ENCODE data around the gene RALGAPA1.
"Not testable (repeated sequence)": the region's sequence is repeated elsewhere in the genome, so short reads cannot be mapped to it uniquely, and the experiment has no call there.

The RALGAPA1 gene

DNA sequence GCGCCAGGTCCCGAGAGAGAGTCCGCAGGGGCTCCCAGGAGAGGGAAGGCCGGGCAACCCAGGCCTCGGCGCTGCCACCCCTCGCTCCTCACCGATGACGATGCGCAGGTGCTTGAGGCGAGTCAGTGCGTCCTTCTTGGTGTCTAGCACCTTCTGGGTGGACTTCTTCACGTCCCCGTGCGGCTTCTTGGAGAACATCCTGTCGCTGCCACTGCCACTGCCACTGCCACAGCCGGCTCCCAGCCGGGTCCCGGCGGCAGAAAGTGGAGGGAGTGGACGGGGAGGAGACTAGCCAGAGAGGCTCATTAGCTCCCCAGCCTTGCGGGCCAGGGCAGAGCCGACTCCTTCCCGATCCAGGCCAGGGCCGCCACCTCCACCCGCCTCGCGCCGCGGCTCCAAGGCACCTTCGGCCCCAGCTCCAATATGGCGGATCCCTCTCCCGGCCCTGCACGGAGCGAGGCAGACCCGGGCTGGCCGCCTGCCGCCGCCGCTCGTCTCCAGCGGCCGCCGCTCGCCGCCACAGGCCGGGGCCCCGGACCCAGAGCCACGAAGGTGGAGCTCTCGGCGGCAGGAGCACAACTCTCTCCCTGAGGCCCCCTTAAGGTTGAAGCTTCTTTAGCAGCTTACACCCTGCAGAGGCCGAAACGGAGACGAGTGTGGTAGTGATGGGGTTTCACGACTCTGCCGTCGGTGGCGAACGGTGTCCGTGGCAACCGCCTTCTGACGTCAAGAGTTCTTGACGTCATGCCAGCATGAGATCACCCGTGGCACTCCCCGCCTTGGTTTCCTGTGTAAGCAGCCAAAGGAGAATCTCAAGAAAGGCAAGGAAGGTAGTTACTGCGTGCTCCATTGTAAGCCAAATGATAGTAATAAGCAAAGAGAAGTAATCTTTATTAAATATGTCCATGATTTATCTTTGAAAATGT, at the start of gene RALGAPA1:
Gene RALGAPA1 (minus strand): TSS at position 658 of the 926 bp plus-strand sequence. CDS start 460 bp downstream, at position 198.
- not testable (repeated sequence) for H3K4me1 ChIP-seq (ENCODE audit: insufficient read depth, low read length); H3K27me3 ChIP-seq (ENCODE audit: insufficient read depth, low read length); H3K9me3 ChIP-seq (ENCODE audit: insufficient read depth, low read depth, low read length); H3K27ac ChIP-seq (ENCODE audit: low read length); H3K36me3 ChIP-seq (ENCODE audit: insufficient read depth, low read depth, low read length)
- peak within 1 kb of the TSS; percentile 83 for H3K9ac ChIP-seq (ENCODE audit: low read depth, low read length)
- peak within 1 kb of the TSS; percentile 88 for H3K4me3 ChIP-seq (ENCODE audit: low read length)

DNA sequence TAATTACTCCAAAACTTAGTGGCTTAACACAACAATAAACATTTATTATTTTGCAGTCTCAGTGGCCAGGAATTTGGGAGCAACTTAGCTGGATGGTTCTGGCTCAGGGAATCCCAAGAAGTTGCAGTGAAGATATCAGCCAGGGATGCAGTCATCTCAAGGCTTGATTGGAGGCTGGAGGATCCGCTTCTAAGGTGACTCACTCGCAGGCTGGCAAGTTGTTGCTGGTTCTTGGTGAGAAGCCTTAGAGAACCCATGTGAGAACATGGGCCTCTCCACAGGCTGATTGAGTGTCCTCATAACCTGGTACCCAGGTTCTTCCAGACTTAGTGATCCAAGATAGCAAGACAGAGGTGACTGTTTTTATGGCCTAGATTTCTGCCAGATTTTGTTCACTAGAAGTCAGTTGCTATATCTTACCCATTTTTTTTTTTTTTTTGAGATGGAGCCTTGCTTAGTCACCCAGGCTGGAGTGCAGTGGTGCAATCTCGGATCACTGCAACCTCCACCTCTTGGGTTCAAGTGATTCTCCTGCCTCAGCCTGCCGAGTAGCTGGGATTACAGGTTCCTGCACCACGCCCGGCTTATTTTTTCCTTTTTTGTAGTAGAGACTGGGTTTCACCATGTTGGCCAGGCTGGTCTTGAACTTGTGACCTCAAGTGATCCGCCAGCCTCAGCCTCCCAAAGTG, 49.6 kb upstream of the RALGAPA1 start:
- Histone ChIP-seq H3K36me3 (ENCODE audit: insufficient read depth, low read depth, low read length) (peaks cover 19% of the 10 kb centered on the region), H3K9me3 (ENCODE audit: insufficient read depth, low read depth, low read length) (no peaks in the 10 kb centered on the region), H3K27me3 (ENCODE audit: insufficient read depth, low read length) (no peaks in the 10 kb centered on the region), H3K4me3 (ENCODE audit: low read length) (no peak overlapping the region), H3K4me1 (ENCODE audit: insufficient read depth, low read length) (no peaks in the 10 kb centered on the region), H3K27ac (ENCODE audit: low read length) (no peak overlapping the region), H3K9ac (ENCODE audit: low read depth, low read length) (no peak overlapping the region)

DNA sequence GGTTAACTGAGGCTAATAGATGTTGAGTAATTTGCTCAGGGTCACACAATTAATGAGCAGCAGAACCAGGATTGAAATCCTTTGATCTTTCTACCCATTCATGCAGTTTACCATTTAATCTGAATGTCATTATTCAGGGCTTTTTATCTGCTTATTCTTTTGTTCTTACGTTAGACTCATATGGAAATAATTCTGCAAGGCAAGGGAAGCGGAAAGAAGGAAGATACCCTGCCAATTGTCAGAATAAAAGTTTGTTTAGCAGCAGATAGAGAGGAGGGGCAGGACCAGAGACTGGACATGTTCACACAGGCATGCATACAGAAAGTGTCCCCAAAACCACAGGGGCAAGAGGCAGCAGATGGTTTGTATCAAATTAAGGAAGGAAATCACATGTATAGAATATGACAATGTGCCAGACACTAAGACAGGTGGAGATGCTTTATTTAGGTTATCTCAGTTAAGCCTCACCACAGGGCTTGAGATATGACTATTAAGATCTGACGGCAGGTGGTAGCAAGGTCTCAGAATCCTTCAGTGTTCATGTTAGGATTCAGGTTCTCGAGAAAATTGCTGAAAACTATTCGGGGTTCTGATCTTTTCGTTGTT, 46.9 kb upstream of the RALGAPA1 start:
- Histone ChIP-seq H3K27ac (ENCODE audit: low read length) (no peak overlapping the region), H3K9me3 (ENCODE audit: insufficient read depth, low read depth, low read length) (no peaks in the 10 kb centered on the region), H3K9ac (ENCODE audit: low read depth, low read length) (no peak overlapping the region), H3K4me3 (ENCODE audit: low read length) (no peak overlapping the region), H3K36me3 (ENCODE audit: insufficient read depth, low read depth, low read length) (peaks cover 16% of the 10 kb centered on the region), H3K27me3 (ENCODE audit: insufficient read depth, low read length) (no peaks in the 10 kb centered on the region), H3K4me1 (ENCODE audit: insufficient read depth, low read length) (no peaks in the 10 kb centered on the region)

DNA sequence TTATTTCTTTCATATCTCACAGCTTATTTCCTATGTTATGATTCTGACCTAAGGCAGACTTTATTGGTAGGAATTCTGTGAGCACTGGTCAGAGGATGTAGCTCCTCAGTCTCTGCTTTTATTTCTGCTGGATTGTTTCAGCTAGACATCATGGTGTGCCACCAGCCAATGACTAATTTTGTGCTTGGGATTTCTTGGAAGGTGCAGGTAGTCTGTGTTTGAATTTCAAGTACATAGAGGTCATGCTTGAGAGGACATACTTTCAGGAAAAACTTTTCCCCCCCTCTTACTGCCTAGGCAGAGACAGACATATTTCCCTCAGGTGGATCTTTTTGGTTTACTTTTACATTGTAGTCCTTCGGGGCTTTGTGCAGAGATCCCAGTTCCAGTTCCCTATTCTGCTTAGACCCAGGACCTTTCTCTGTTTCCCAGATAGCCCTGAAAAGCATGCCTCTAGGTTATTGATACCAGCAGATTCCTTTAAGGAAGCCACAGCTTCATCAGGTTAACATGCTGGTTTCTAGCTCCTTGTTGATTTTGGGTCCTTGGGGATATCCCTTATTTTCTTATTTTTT, 45.7 kb upstream of the RALGAPA1 start:
- H3K36me3 ChIP-seq (ENCODE audit: insufficient read depth, low read depth, low read length): peaks cover 18% of the 10 kb centered on the region
- no peaks in the 10 kb centered on the region for H3K27me3 ChIP-seq (ENCODE audit: insufficient read depth, low read length)
- H3K4me1 ChIP-seq (ENCODE audit: insufficient read depth, low read length): no peaks in the 10 kb centered on the region
- H3K9me3 ChIP-seq (ENCODE audit: insufficient read depth, low read depth, low read length): no peaks in the 10 kb centered on the region
- no peak overlapping the region for H3K27ac ChIP-seq (ENCODE audit: low read length)
- no peak overlapping the region for H3K4me3 ChIP-seq (ENCODE audit: low read length)
- no peak overlapping the region for H3K9ac ChIP-seq (ENCODE audit: low read depth, low read length)

DNA sequence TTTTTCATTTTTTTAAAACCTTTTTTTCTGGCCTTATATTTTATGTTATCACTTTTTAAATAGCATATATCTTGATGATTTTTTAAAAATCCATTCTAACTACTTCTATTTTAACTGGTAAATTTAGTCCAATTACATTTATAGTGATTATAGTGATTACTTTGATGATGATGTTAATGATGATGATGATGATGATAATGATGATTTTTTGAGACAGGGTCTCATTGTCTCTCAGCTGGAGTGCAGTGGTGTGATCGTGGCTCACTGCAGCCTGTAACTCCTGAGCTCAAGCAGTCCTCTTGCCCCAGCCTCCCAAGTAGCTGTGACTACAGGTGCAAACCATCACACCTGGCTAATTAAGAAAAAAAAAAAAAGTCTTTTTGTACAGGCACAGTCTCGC, 44.1 kb upstream of the RALGAPA1 start:
- H3K27me3 ChIP-seq (ENCODE audit: insufficient read depth, low read length): no peaks in the 10 kb centered on the region
- H3K9me3 ChIP-seq (ENCODE audit: insufficient read depth, low read depth, low read length): no peaks in the 10 kb centered on the region
- H3K27ac ChIP-seq (ENCODE audit: low read length): no peak overlapping the region
- no peak overlapping the region for H3K4me3 ChIP-seq (ENCODE audit: low read length)
- H3K9ac ChIP-seq (ENCODE audit: low read depth, low read length): no peak overlapping the region
- H3K36me3 ChIP-seq (ENCODE audit: insufficient read depth, low read depth, low read length): peaks cover 13% of the 10 kb centered on the region
- H3K4me1 ChIP-seq (ENCODE audit: insufficient read depth, low read length): no peaks in the 10 kb centered on the region

DNA sequence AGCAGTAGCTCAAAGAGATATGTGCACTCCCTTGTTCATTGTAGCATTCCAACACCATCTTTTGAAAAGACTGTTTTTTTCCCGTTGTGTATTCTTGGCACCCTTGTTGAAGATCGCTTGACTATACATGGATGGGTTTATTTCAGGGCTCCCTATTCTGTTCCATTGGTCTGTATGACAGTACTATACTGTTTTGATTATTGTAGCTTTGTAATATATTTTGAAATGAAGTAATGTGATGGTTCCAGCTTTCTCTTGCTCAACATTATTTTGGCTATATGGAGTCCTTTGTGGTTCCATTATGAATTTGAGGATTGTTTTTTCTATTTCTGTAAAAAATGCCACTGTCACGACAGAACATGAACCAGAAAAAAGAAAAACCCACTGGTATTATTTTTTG, 42.7 kb upstream of the RALGAPA1 start:
- Histone ChIP-seq H3K4me3 (ENCODE audit: low read length) (no peak overlapping the region), H3K27me3 (ENCODE audit: insufficient read depth, low read length) (no peaks in the 10 kb centered on the region), H3K9ac (ENCODE audit: low read depth, low read length) (no peak overlapping the region), H3K36me3 (ENCODE audit: insufficient read depth, low read depth, low read length) (peaks cover 13% of the 10 kb centered on the region; the same call in 1 of the 2 replicates), H3K9me3 (ENCODE audit: insufficient read depth, low read depth, low read length) (no peaks in the 10 kb centered on the region), H3K27ac (ENCODE audit: low read length) (no peak overlapping the region), H3K4me1 (ENCODE audit: insufficient read depth, low read length) (no peaks in the 10 kb centered on the region)

DNA sequence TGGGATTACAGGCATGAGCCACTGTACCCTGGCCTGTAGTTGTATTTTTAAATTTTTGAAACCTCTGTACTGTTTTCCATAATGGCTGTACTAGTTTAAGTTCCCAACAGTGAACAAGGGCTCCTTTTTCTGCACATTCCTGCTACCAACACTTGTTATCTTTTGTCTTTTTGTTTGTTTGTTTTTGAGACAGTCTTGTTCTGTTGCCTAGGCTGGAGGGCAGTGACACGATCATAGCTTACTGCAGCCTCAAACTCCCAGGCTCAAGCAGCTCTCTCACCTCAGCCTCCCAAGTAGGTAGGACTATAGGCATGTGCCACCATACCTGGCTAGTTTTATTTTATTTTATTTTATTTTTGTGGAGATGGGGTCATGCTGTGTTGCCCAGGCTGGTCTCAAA, 40.0 kb upstream of the RALGAPA1 start:
- Histone ChIP-seq H3K4me3 (ENCODE audit: low read length) (no peak overlapping the region), H3K9me3 (ENCODE audit: insufficient read depth, low read depth, low read length) (no peaks in the 10 kb centered on the region), H3K27ac (ENCODE audit: low read length) (no peak overlapping the region), H3K4me1 (ENCODE audit: insufficient read depth, low read length) (no peaks in the 10 kb centered on the region), H3K9ac (ENCODE audit: low read depth, low read length) (no peak overlapping the region), H3K27me3 (ENCODE audit: insufficient read depth, low read length) (no peaks in the 10 kb centered on the region), H3K36me3 (ENCODE audit: insufficient read depth, low read depth, low read length) (peaks cover 13% of the 10 kb centered on the region; the same call in 1 of the 2 replicates)

DNA sequence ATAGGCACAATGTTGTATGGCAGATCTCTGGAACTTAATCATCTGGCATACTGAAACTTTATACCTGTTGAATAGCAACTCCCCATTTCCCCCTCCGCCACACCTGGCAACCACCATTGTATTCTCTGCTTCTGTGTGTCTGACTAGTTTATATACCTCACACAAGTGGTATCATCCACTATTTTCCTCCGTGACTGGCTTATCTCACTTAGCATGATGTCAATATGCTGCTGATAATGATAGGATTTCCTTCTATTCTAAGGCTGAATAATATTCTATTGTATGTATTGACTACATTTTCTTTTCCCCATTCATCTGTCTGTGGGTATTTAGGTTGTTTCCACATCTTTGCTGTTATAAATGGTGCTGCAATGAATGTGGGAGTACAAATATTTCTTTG, 38.5 kb upstream of the RALGAPA1 start:
- Histone ChIP-seq H3K27me3 (ENCODE audit: insufficient read depth, low read length) (no peaks in the 10 kb centered on the region), H3K4me1 (ENCODE audit: insufficient read depth, low read length) (no peaks in the 10 kb centered on the region), H3K9me3 (ENCODE audit: insufficient read depth, low read depth, low read length) (no peaks in the 10 kb centered on the region), H3K27ac (ENCODE audit: low read length) (no peak overlapping the region), H3K4me3 (ENCODE audit: low read length) (no peak overlapping the region), H3K36me3 (ENCODE audit: insufficient read depth, low read depth, low read length) (peaks cover 13% of the 10 kb centered on the region; the same call in 1 of the 2 replicates), H3K9ac (ENCODE audit: low read depth, low read length) (no peak overlapping the region)

DNA sequence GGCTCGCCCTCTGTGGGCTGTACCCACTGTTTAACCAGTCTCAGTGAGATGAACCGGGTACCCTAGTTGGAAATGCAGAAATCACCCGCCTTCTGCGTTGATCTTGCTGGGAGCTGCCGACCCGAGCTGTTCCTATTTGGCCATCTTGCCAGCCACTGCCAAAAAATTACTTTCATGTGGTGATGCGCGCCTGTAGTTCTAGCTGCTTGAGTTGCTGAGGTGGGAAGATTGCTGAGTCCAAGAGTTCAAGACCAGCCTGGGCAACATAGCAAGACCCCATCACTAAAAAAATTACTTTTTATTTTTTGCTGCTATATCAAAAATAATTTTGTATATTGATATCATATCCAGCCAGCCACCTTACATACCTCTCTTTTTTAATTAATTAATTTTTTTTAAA, 35.4 kb upstream of the RALGAPA1 start:
- Histone ChIP-seq H3K27ac (ENCODE audit: low read length) (no peak overlapping the region), H3K36me3 (ENCODE audit: insufficient read depth, low read depth, low read length) (peaks cover 3% of the 10 kb centered on the region; the same call in 1 of the 2 replicates), H3K4me3 (ENCODE audit: low read length) (no peak overlapping the region), H3K27me3 (ENCODE audit: insufficient read depth, low read length) (no peaks in the 10 kb centered on the region), H3K4me1 (ENCODE audit: insufficient read depth, low read length) (no peaks in the 10 kb centered on the region), H3K9ac (ENCODE audit: low read depth, low read length) (no peak overlapping the region), H3K9me3 (ENCODE audit: insufficient read depth, low read depth, low read length) (no peaks in the 10 kb centered on the region)

DNA sequence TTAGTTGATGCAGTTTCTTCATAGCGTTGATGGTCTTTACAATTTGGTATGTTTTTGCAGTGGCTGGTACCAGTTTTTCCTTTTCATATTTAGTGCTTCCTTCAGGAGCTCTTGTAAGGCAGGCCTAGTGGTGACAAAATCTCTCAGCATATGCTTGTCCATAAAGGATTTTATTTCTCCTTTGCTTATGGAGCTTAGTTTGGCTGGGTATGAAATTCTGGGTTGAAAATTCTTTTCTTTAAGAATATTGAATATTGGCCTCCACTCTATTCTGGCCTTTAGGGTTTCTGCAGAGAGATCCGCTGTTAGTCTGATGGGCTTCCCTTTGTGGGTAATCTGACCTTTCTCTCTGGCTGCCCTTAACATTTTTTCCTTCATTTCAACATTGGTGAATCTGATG, 33.1 kb upstream of the RALGAPA1 start:
- not testable (repeated sequence) for H3K27ac ChIP-seq (ENCODE audit: low read length); H3K27me3 ChIP-seq (ENCODE audit: insufficient read depth, low read length); H3K9ac ChIP-seq (ENCODE audit: low read depth, low read length); H3K9me3 ChIP-seq (ENCODE audit: insufficient read depth, low read depth, low read length); H3K4me3 ChIP-seq (ENCODE audit: low read length); H3K4me1 ChIP-seq (ENCODE audit: insufficient read depth, low read length); H3K36me3 ChIP-seq (ENCODE audit: insufficient read depth, low read depth, low read length)

DNA sequence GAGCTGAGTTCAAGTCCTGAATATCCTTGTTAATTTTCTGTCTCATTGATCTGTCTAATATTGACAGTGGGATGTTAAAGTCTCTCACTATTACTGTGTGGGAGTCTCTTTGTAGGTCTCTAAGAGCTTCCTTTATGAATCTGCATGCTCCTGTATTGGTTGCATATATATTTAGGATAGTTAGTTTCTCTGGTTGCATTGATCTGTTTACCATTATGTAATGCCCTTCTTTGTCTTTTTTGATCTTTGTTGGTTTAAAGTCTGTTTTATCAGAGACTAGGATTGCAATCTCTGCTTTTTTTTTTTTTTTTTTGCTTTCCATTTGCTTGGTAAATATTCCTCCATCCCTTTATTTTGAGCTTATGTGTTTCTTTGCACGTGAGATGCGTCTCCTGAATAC, 32.6 kb upstream of the RALGAPA1 start:
- not testable (repeated sequence) for H3K9me3 ChIP-seq (ENCODE audit: insufficient read depth, low read depth, low read length); H3K27ac ChIP-seq (ENCODE audit: low read length)

More for the DNA sequence above, 32.6 kb upstream of the RALGAPA1 start:
- not testable (repeated sequence) for H3K4me3 ChIP-seq (ENCODE audit: low read length); H3K36me3 ChIP-seq (ENCODE audit: insufficient read depth, low read depth, low read length); H3K4me1 ChIP-seq (ENCODE audit: insufficient read depth, low read length); H3K9ac ChIP-seq (ENCODE audit: low read depth, low read length); H3K27me3 ChIP-seq (ENCODE audit: insufficient read depth, low read length)

Data from iPS-20b (cell line).